ENCODE data around the gene INS.

The INS gene

DNA sequence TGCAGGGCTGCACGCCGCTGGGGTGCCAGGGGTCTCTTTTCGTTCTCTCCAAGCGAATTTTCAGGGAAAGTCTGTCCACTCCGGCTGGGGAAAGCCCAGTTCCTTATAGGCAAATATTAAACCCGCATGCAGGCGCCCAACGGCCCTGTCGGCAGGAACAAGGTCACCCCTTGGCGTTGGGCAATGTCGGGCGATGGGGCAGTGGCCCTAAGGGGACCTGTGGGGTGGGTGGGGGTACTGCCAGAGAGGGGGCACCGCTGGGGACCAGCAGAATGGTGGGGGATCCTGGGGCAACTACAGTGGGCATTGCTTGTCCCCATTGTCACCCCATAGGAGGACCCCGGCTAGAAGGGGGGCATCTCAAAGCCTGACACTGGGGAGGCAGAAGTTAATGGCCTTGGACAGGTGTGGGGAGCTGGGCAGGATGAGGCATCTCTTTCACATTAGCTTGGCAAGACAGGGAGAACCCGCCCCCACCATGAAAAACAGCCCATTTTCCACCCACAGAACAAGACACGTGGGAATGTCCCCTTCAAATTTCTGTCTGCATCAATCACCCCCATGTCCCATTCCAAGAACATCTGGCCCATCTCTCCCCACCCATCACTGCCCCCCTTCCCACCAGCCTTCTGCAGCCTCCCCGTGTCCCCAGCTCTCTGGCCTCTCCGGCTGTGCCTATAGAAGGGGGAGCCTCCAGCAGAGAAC lies 16.3 kb downstream of the INS start:
- DNase-seq (ENCODE audit: low spot score): no peak
- no peak for TF ChIP-seq CTCF (IDR thresholded peaks at IDR 0.05; ENCODE audit: extremely low read depth, missing control alignments)

DNA sequence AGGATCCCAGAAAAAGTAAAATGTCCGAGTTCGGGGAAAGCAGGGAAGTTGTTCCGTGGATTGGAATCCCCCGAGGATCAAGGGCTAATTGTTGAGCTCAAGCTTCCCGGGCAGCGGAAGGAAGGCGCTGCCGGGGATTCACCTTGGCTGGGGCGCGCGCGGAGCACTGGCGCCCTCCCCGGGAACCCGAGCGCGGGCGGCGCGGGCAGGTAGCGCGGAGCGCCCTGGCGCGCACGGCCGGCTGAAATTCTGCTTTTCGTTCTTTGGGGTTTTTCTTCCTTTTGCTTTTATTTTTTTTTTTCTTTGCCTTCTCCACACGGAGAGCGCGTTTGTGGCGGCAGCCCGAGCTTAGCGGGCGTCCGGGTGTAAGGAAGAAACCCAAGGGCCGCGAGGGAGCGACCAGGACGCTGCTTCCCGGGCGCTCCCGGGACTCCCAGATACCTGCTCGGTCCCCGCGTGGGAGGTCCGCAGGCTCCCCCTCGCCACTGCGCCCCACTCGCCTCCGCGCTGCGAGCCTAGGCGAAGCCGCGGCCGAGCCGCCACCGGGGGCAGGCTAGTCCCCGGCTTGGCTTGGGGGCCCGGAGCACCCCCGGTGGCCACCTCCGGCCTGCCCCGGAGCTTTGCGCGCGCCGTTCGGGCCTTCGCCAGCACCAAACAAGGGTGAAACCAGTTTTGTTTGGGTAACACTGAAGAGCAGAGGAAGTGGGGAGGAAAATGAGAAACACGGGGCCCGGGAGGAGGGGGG lies 17.0 kb downstream of the INS start:
- no peak for DNase-seq (ENCODE audit: low spot score)
- TF ChIP-seq CTCF (IDR thresholded peaks at IDR 0.05; ENCODE audit: extremely low read depth, missing control alignments): no peak

GRCh38 chr11:2143477-2143798 lies 17.6 kb downstream of the INS start:
- TF ChIP-seq CTCF (IDR thresholded peaks at IDR 0.05; ENCODE audit: extremely low read depth, missing control alignments): no peak
- no peak for DNase-seq (ENCODE audit: low spot score)

GRCh38 chr11:2142762-2143202 lies 18.2 kb downstream of the INS start:
- no peak for TF ChIP-seq CTCF (IDR thresholded peaks at IDR 0.05; ENCODE audit: extremely low read depth, missing control alignments)
- DNase-seq (ENCODE audit: low spot score): peak; percentile 83

DNA sequence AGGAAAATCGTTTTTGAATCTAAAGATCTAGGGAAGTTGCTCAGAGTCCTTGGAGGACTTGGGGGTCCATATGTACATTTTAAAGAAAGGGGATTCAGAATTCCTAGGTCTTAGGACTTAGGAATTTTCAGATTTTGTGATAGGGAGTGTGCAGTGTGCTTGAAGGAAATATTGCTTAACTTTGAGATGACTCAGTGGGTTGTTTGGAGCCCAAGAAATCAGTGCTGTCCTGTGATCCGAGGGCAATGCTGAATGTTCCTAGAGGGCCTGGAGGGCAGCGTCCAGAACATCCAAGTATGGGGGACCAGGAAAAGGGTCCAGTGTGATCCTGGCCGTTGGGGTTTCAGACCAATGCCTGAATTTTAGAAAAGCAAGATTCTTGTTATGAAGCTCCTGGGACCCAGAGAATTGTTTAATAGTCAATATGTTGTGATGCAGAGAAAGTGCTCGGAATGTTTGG lies 18.7 kb downstream of the INS start:
- TF ChIP-seq CTCF (IDR thresholded peaks at IDR 0.05; ENCODE audit: extremely low read depth, missing control alignments): no peak
- no peak for DNase-seq (ENCODE audit: low spot score)

GRCh38 chr11:2140411-2141400 lies 20.3 kb downstream of the INS start:
- DNase-seq (ENCODE audit: low spot score): no peak
- no peak for TF ChIP-seq CTCF (IDR thresholded peaks at IDR 0.05; ENCODE audit: extremely low read depth, missing control alignments)
